IPS DF 6.9 (cell line): ENCODE data around the gene GAP43.
A peak's percentile ranks its signal among the peaks of the same experiment; 100 is the strongest.

Source experiments
- DNase-seq: peaks from one replicate; pipeline ENCODE4 v3.0.0-alpha.2; 2013; ENCODE audit warnings: low read depth, low spot score
- H3K27ac ChIP-seq: one replicate; pipeline ENCODE4 v1.5.1; 2013; ENCODE audit warnings: low read length, control low read depth
- H3K27me3 ChIP-seq: 2 replicates; pipeline ENCODE4 v1.6.1; 2013; ENCODE audit warnings: mild to moderate bottlenecking, low read length; ENCODE audit not compliant: control insufficient read depth, insufficient read depth
- H3K36me3 ChIP-seq: 2 replicates; pipeline ENCODE4 v1.6.1; 2013; ENCODE audit warnings: low read length; ENCODE audit not compliant: control insufficient read depth, insufficient read depth
- H3K4me1 ChIP-seq: 2 replicates; pipeline ENCODE4 v1.6.1; 2013; ENCODE audit warnings: low read length; ENCODE audit not compliant: control insufficient read depth, insufficient read depth
- H3K4me3 ChIP-seq: 2 replicates; pipeline ENCODE4 v1.5.1; 2013; ENCODE audit warnings: mild to moderate bottlenecking, low read length
- H3K9me3 ChIP-seq: 2 replicates; pipeline ENCODE4 v1.6.1; 2013; ENCODE audit warnings: low read length, inconsistent platforms; ENCODE audit not compliant: control insufficient read depth, insufficient read depth
- WGBS: extraction: QIAGEN DNeasy Blood & Tissue Kit; methylation state at CpG from one replicate; pipeline ENCODE4 v1.1.7; 2013; ENCODE audit warnings: mixed read lengths, missing lambda C conversion rate; ENCODE audit not compliant: insufficient read length, insufficient coverage; 5-methylcytosine and 5-hydroxymethylcytosine counted together

Gene GAP43

DNA sequence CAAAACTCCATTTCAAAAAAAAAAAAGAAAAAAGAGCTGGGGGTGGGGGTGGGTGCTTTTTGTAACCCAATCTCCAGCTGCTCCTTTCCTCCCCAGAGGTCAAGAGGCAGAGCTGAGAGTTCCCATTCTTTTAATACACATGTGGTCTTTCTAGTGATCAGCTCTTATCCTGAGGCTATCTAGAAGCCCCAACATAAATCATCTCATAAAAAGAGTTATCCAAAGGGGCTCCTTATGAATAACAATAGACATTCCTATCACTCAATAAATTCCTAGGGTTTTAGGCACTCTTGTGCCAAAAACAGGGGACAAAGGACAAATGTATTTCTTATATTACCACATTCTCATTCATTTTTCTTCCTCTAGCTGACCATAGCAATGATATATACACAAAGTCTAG, 25.1 kb upstream of the GAP43 start:
- H3K36me3 ChIP-seq: no peaks in the 10 kb centered on the region
- no peak for DNase-seq
- no peaks in the 10 kb centered on the region for H3K4me1 ChIP-seq
- no peak overlapping the region for H3K27ac ChIP-seq
- no peak overlapping the region for H3K4me3 ChIP-seq
- no peaks in the 10 kb centered on the region; the same call in 1 of the 2 replicates for H3K27me3 ChIP-seq
- no peaks in the 10 kb centered on the region for H3K9me3 ChIP-seq

DNA sequence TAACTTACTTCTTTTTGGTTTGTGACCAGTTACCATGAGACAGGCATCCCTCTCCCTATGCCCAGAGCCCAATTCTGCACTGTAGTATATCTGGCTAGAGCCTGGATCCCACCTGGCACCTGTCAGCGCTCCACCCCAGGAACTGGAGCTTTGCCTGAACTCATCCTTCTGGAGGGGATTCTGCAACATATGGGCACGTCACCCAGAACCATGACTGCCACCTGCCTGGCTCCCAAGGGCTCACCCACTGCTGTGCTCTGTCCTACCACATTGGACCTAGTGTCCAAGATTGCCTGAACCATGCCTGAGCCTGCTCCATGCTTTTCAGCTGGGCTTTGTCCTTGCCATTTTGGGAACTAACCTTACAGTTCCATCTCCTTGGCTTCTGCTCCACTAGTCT, 21.1 kb upstream of the GAP43 start:
- Histone ChIP-seq H3K27me3 (no peaks in the 10 kb centered on the region), H3K4me1 (no peaks in the 10 kb centered on the region), H3K4me3 (no peak overlapping the region), H3K36me3 (no peaks in the 10 kb centered on the region), H3K27ac (no peak overlapping the region), H3K9me3 (no peaks in the 10 kb centered on the region)
- DNase-seq: no peak
- WGBS: no CpG with 5 or more reads among the region's 2 CpGs

- Histone ChIP-seq H3K4me1 (peaks cover 2% of the 10 kb centered on the region; the same call in 1 of the 2 replicates), H3K36me3 (no peaks in the 10 kb centered on the region), H3K9me3 (no peaks in the 10 kb centered on the region), H3K27ac (no peak overlapping the region), H3K27me3 (no peaks in the 10 kb centered on the region), H3K4me3 (no peak overlapping the region)
- no CpG with 5 or more reads among the region's 3 CpGs for WGBS
- no peak for DNase-seq
Observed at GRCh38 chr3:115611630-115612029, 11.7 kb upstream of the GAP43 start.

DNA sequence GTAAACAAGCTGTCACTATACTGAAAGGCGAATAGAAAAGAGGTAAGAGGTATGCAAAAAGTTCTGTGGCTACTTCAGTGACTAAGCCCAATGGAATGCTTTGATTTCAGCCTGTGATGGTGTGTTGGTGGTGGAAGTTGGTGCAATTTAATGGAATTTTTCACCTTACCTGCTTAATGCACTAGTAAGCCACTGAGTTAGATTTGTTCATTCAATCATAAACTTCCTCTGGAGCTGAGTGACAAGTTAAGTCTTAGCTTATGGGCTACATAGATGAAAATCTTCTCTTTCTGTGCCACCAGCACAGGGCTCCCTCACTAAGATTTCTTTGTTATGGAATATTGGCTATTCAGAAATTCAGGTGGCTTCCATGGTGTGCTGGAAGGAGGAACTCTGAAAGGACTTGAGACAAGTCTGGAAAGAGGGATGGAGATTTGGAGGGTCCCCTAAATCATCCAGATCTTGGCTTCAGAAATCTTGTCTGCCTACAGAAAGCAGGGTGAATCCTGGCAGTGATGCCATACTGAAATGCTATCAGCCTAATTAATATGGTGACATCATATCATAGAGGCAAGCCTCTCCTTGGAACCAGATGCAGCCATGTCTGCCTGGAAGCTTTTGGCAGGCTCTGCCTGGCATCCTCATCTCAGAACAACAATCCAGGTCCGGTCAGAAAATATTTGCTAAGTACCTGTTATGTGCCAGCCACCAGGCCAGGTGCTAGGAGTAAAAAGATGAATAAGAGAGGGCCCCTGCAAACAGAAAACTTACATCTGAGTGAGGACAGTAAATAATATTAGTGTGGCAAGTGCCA, 8.1 kb upstream of the GAP43 start:
- no peaks in the 10 kb centered on the region for H3K27me3 ChIP-seq
- H3K4me1 ChIP-seq: peaks cover 2% of the 10 kb centered on the region; the same call in 1 of the 2 replicates
- DNase-seq: peak; percentile 48
- no peaks in the 10 kb centered on the region for H3K36me3 ChIP-seq
- no peak overlapping the region for H3K27ac ChIP-seq
- H3K4me3 ChIP-seq: no peak overlapping the region
- WGBS: no CpG with 5 or more reads among the region's 2 CpGs
- H3K9me3 ChIP-seq: no peaks in the 10 kb centered on the region

DNA sequence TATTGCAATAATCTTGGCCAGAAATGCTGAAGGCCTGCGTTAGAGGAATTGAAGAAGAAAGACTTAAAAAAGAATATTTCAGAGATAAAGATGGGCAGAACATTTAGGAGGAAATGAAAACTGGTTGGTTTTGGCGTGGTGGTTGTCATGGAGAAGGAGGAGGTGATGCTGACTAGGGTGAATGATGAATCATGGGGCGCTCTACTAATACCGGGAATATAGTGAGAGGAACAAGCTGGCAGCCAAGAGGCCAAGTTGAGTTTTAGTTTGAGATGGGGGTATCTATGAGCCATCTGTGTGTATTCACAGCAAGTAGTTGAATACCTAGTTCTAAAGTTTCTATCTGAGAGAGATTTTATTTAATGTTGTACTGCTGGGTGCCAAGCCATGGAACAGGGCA, 6.8 kb upstream of the GAP43 start:
- no CpG with 5 or more reads among the region's 4 CpGs for WGBS
- Histone ChIP-seq H3K9me3 (no peaks in the 10 kb centered on the region), H3K4me1 (peaks cover 2% of the 10 kb centered on the region; the same call in 1 of the 2 replicates), H3K27me3 (no peaks in the 10 kb centered on the region), H3K27ac (no peak overlapping the region), H3K4me3 (no peak overlapping the region), H3K36me3 (no peaks in the 10 kb centered on the region)
- DNase-seq: no peak

DNA sequence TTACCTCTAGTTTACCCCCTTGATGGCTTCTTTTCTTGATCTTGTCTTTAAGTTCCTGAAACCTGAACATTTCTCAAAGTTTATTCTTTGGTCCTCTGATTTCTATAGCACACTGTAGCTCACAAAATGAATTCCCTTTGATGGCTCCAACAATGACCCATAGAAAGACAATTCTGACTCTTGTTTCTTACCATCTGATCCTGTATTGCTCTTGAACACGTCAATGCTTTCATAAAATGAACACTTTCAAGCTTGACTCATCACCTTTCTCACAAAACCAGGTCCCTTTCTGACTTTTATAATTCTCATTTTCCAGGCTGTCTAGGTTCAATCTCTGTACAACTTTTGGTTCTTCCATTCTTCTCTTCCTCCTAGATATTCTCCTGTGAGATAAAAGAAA, 5.7 kb upstream of the GAP43 start:
- no peaks in the 10 kb centered on the region for H3K27me3 ChIP-seq
- DNase-seq: no peak
- WGBS: no CpG with 5 or more reads among the region's 1 CpG
- H3K36me3 ChIP-seq: no peaks in the 10 kb centered on the region
- no peak overlapping the region for H3K27ac ChIP-seq
- H3K9me3 ChIP-seq: no peaks in the 10 kb centered on the region
- H3K4me3 ChIP-seq: no peak overlapping the region
- peaks cover 2% of the 10 kb centered on the region; the same call in 1 of the 2 replicates for H3K4me1 ChIP-seq

GRCh38 chr3:115624029-115624741, 875 bp downstream of the GAP43 start:
- Histone ChIP-seq H3K9me3 (no peaks in the 10 kb centered on the region), H3K36me3 (no peaks in the 10 kb centered on the region), H3K27ac (no peak overlapping the region), H3K27me3 (no peaks in the 10 kb centered on the region), H3K4me3 (peak overlapping the region; percentile 34; the same call in 1 of the 2 replicates), H3K4me1 (peaks cover 2% of the 10 kb centered on the region; the same call in 1 of the 2 replicates)
- no peak for DNase-seq
- no CpG with 5 or more reads among the region's 11 CpGs for WGBS

- Histone ChIP-seq H3K4me3 (peak overlapping the region; percentile 34; the same call in 1 of the 2 replicates), H3K27me3 (no peaks in the 10 kb centered on the region), H3K36me3 (no peaks in the 10 kb centered on the region), H3K4me1 (peaks cover 2% of the 10 kb centered on the region; the same call in 1 of the 2 replicates), H3K9me3 (no peaks in the 10 kb centered on the region), H3K27ac (no peak overlapping the region)
- no CpG with 5 or more reads among the region's 5 CpGs for WGBS
- DNase-seq: no peak
Observed at GRCh38 chr3:115624901-115625300, 1.6 kb downstream of the GAP43 start.

GRCh38 chr3:115626006-115626409, 2.7 kb downstream of the GAP43 start:
- Histone ChIP-seq H3K9me3 (no peaks in the 10 kb centered on the region), H3K4me3 (no peak overlapping the region), H3K4me1 (peaks cover 2% of the 10 kb centered on the region; the same call in 1 of the 2 replicates), H3K36me3 (no peaks in the 10 kb centered on the region), H3K27me3 (no peaks in the 10 kb centered on the region), H3K27ac (no peak overlapping the region)
- DNase-seq: no peak
- WGBS: no CpG with 5 or more reads among the region's 5 CpGs

- WGBS: no CpG with 5 or more reads among the region's 3 CpGs
- Histone ChIP-seq H3K9me3 (no peaks in the 10 kb centered on the region), H3K27ac (no peak overlapping the region), H3K27me3 (no peaks in the 10 kb centered on the region), H3K4me3 (no peak overlapping the region), H3K36me3 (no peaks in the 10 kb centered on the region), H3K4me1 (peaks cover 2% of the 10 kb centered on the region; the same call in 1 of the 2 replicates)
- DNase-seq: no peak
Observed at GRCh38 chr3:115626721-115627120, 3.4 kb downstream of the GAP43 start.
